ENCODE results near the gene RECK.

Gene RECK

GRCh38 chr9:36029202-36029601 is 7.5 kb upstream of the RECK start:
- DNase-seq (ENCODE audit: low read depth): no peak

GRCh38 chr9:36029765-36030528 is 6.8 kb upstream of the RECK start:
- peak; percentile 98 for DNase-seq (ENCODE audit: low read depth)

DNA sequence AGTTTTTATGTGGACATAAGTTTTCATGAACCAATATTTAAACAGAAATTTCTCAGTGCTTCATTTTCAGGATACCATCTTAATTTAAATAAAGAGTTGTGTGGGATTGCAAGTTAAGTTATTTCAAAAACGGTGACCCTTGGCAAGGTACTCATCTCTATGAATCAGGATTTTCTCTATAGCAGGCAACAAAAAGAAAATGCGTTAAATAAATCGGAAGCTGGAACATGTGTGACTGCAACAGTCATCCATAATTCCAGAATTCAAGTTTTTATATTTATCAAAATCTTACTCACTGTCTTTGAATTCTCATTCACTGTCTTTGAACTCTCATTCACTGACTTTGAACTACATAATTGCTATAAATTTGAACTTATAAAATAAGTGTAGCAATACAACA is 5.8 kb upstream of the RECK start:
- DNase-seq (ENCODE audit: low read depth): no peak

DNA sequence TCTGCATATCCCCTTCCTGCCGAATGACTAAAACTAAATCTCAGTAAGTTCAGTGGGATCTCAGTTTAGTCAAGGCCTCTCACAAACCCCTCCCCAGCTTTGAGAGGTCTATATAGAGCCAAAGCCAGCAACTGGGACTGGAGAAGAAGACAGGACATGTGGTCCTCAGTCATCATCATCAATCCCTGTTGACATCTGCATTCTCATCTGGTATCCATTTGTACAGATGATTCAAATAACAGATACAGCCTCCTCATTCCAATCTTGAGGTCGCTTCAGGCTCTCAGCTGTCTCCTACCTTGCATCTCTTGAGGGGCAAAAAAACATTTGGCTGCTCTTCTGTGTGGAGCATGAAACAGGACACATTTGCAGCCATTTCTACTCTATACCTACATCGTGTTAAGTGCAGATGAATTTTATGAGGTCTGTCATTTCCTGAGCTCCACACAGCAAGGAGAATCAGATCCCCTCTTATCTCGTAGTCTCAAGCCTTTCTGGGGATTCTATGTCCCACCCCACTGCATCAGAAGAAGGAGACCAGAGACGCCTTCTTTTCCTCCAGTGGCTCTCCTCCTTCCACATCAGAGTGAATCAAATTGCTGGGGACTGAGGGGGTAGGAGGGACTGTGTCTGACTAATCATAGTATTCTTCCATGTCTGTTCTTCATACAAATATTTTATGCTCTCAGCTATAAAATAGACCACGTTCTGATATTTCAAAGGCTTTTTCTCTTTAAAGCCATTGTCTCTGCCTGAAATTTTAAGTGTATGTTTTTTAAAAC is 4.7 kb upstream of the RECK start:
- DNase-seq (ENCODE audit: low read depth): no peak

DNA sequence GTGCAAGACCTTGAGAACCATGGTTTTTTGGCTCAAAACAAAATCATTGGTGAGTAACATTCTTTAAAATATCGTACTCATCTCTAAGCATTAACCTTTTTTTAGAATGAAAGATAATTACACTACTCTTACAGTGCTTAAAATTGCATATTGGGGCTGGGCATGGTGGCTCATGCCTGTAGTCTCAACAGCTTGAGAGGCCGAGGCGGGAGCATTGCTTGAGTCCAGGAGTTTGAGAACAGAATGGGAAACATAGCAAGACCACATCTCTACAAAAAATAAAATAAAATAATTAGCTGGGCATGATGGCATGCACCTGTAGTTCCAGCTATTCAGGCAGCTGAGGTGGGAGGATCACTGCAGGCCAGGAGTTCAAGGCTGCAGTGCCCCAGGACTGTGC is 2.9 kb upstream of the RECK start:
- no peak for DNase-seq (ENCODE audit: low read depth)

DNA sequence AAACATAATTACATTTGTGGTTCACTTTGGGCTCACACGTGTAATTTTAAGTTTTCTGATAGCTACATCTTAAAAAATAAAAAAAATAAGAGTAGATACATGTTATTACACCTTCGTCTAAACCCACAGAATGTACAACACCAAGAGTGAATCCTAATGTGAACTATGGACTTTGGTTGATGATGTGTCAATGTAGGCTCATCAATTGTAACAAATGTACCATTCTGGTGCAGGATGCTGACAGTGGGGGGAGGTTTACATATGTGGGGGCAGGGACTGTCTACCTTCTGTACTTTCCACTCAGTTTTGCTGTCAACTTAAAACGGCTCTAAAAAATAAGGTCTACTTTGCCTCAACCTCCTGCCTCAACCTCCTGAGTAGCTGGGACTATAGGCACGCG is 2.5 kb upstream of the RECK start:
- no peak for DNase-seq (ENCODE audit: low read depth)

DNA sequence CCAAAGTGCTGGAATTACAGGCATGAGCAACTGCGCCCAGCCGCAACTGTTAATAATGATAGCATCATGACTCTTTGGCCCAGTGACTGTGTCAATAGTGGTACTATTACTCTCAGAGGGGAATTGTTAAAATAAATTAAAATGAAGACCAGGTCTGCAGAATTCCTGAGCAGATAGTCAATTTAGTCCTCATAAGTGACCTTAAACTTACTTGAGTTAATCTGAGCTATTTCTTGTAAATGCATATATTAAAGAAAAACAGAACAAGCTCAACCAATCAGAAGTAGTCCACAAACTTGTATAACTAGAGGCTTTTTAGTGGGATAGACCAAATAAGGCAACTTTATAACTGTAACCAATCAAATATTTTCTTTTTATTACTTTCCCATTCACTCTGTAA is 1.7 kb upstream of the RECK start:
- DNase-seq (ENCODE audit: low read depth): no peak

- no peak for DNase-seq (ENCODE audit: low read depth)
Measured at GRCh38 chr9:36036253-36036779, 397 bp upstream of the RECK start.

- no peak for DNase-seq (ENCODE audit: low read depth)
Measured at GRCh38 chr9:36037549-36038122, 923 bp downstream of the RECK start.

GRCh38 chr9:36039121-36039520 is 2.4 kb downstream of the RECK start:
- no peak for DNase-seq (ENCODE audit: low read depth)

DNA sequence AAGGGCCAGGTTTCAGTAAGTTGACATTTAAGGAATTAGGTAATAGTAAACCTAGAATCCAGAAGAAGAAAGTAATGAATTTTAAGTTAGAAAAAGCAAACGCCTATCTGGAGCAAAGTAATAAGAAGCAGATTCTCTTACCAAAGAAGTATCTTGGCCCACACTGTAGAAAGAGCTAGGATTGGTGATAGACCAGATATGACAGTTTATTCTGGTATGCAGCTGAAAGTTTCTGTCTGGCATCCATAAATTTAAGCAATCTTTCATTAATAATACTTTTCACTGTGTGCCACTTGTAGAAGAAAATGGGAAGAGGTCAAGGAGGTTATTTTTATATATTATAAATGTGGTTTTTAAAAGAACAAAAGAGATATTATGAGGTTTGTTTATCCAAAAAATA is 3.0 kb downstream of the RECK start:
- peak; percentile 82 for DNase-seq (ENCODE audit: low read depth)

DNA sequence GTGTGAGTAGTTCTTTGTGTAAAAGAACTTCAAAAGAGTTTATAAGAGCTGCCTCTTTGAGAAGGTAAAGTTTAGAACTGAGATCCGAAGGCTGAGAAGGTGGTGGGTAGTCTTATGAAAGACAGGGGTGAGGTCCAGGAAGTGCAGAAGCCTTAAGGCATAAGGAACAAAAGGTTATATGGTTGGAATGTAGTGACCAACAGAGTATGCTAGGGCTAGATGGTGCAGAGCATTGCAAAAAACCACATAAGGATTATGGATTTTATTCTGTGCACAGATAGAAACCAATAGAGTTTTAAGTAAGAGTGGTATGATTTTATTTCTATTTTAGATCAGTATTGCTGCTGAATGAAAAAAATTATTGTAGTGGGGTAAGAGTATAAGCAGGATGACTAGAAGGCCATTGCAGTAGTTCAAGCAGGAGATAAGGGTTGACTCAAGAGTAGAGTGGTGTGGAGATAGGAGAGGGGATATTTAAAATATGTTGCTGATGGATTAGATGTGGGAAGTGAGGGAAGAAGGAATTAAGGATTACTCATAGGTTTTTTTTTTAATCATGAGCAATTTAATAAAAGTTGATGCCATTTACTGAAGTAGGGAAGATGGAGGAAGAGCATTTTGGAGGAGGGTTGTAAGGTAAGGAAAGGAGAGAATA is 3.7 kb downstream of the RECK start:
- DNase-seq (ENCODE audit: low read depth): peak; percentile 69

DNA sequence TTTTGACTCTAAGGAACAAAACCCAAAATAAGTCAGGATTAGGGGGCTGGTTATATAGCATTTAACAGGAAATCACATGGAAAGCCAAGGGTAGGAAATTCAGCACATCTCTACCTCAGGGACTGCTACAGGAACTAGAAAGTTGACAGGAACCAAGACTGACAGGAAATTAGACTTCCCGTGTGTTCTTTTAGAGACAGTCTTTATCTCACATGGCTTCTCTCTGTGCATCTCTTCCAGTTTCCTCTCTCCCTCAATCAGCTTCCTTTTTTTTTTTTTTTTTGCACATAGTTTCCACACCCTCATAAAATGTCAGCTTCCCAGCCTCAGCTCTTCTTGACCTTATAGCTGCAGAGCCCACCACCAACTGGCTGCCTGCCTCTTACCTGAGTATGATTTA is 4.8 kb downstream of the RECK start:
- DNase-seq (ENCODE audit: low read depth): no peak

DNA sequence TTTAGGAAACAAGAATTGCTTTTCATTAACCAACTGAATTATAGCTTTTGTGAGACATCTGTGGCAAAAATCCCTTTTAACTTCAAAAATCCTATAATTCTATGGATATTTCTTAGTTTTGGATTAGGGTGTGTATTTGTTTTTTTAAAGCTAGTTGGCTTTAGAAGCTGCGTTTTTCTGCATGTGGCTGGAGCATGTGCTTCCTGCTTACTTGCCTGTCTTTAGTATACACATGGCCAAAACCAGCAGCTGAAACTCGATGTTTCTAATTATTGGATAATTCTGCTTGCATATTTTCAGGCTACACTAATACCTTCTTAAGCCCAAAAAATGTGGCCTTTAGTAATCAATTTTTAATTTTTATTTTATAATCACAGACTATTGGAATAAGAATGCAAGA is 8.9 kb downstream of the RECK start:
- DNase-seq (ENCODE audit: low read depth): no peak

DNA sequence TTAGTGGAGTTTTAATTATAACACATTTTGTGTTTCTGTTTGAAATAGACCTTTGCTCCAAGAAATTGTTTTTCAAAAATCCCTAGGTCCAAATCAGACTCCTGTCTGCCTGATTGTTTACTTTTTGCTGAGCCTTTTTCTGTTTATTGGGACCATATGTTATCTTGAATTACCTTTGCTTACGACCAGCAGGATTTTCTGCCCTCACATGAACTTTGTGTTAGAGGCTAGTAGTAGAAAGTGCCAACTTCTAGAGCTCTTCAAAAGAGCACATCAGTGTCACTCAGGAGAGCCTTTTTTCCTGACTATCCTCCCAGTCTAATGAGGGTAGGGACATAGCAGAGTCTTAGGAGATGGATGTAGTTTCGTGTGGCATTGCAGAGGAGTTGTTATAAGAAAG is 10.2 kb downstream of the RECK start:
- DNase-seq (ENCODE audit: low read depth): no peak

DNA sequence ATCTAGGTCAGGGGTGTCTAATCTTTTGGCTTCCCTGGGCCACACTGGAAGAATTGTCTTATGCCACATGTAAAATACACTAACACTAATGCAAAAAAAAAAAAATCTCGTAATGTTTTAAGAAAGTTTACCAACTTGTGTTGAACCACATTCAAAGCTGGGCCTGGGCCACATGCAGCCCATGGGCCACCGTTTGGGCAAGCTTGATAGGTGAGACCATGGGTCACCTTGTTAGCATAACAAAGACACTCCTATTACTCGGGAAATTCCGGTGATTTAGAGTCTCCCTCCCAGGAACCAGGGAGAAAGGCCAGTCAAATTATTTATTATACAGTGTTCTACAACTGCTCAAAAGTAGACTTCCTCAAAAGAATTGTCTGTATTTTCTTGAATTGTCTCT is 12.7 kb downstream of the RECK start:
- no peak for DNase-seq (ENCODE audit: low read depth)

GRCh38 chr9:36050476-36050875 is 13.8 kb downstream of the RECK start:
- DNase-seq (ENCODE audit: low read depth): no peak

GRCh38 chr9:36051317-36051716 is 14.6 kb downstream of the RECK start:
- no peak for DNase-seq (ENCODE audit: low read depth)

DNA sequence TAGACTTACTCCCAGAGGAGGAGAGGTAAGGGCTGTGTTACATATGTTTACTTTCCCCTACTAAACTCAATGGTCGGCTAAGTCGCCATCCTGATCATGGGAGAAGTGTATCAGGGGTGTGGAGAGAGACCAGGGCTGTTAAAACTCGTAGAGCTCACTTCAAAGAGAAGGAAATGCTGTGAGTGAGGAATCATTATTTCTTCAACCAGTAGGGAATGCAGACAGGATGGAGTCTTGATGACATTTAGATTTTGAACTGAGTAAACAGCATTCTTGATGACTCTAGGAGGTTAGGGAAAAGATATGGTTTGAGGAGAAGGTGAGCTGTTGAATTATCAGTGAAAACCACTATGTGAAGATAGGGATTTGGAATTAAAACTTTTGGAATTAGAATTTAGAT is 17.3 kb downstream of the RECK start:
- peak; percentile 45 for DNase-seq (ENCODE audit: low read depth)

DNA sequence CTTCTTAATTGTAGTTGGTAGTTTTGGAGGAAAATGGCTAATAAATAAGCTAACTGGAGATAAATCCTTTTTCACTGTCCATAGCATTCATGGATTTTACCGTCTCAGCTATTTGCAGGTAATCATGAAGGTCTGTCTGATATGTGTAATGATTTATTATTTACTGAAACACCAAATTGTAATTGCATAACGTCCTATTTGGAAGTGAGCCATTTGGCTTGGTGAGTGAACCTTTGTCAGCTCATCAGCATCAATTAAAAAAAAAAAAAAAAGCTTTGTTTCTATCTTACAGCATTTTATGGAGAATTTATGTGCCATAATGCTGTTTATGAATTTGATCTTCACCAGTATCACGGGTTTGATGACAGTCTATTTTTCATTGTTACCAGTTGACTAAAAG is 20.2 kb downstream of the RECK start:
- DNase-seq (ENCODE audit: low read depth): no peak

DNA sequence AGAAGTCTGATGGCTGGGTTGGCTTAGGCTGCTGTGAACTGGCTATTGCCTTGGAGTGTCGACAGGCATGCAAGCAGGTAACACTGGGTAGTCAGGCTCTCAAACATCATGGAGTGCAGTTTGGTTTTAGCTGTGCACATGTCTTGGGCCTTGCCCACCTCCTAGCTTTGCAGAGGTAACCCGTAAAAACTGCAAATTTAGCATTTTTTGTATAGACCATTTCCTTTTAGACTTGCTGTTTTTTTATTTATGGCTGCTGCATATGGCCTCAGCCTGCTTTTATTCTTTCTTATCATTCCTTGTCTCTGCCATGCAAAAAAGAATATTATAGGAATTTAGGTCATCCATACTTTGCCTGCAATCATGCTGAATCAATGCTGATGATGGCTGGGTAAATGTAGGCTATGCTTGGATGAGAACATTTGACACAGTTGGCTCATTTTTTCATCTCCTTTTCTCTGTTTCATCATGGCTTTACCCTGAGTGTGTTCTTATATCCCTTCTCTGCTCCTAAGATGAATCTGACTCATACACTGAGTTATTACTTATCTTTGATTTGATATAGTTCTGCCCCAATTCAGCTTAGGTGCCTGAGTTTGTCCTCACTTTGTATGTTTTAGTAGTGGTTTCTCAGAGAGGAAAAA is 27.2 kb downstream of the RECK start:
- peak; percentile 87 for DNase-seq (ENCODE audit: low read depth)

DNA sequence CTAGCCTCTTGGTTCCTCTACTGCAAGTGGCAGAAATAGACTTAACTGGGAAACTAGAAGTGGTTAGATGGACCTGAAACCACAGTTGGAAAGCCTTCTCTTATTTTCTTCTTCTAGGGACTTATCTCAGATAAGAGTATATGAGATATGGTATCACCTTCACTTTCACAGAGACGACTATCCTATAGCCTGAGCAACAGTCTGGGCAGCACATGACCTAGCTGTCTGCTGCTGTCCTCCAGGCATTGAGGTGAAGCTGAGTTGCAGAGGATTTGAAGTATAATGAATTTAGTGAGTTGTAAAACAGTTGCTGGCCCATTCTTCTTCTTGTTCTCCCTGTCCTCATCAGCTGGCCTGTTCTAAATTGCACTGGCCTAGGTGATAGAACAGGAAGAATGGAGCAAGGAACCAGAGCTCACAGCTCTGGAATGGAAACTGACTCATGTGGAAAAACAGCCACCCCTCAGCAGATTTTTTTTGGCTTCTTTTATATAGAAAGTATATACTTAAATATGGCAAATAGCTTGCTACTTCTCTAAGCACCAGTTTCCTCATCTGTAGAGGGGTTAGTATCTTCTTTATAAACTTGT is 27.8 kb downstream of the RECK start:
- DNase-seq (ENCODE audit: low read depth): peak; percentile 70

Data from iris pigment epithelial cell (primary cell).